GM23248 (cell line): ENCODE data around the gene ANKRD27.

Experiments
- EZH2 ChIP-seq: fragments of 200-600 bp; sonication (generic); IDR thresholded peaks from 2 replicates; pipeline ENCODE4 v1.6.1; 2018; ENCODE audit warnings: antibody characterized with exemption, mild to moderate bottlenecking; ENCODE audit not compliant: insufficient read depth, poor library complexity, severe bottlenecking
- EZH2phosphoT487 ChIP-seq: fragments of 200-600 bp; sonication (generic); IDR thresholded peaks from 2 replicates; pipeline ENCODE4 v1.6.1; 2018; ENCODE audit warnings: antibody characterized with exemption, moderate library complexity, mild to moderate bottlenecking, low read depth; ENCODE audit not compliant: insufficient read depth

DNA sequence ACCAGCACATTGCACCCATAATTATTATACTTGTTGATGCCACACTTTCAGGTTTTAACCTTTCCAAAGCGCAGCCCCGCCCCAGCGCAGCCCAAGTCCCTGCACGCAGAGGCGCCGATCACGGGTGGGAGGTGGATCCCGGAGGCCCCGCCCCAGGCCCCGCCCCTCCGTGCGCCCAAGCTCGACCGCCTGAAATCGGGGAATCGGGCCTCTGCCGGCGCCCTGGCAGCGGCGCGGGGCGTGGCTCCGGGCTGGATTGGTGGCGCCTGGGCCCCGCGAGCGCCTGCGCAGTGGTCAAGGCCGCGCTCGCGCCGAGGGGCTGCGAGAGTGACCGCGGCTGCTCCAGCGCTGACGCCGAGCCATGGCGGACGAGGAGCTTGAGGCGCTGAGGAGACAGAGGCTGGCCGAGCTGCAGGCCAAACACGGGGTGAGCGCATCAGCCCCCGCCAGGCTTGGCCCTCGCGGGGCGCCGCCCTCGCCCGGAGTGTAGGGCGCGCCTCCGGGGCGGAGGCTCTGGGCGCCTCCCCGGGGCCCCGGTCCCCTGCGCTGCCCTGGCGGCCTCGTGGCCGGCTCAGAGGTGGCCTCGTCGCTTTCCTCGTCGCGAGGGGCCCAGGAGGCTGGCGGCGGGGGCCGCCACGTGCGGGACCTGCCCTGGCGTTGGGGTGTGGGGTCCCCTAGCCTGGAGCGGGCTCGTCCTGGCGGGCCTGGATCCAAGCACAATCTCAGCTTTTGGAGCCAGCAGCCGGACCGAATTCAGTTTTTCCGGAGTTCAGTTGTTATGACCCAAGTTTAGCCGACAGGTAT, 93.9 kb downstream of the ANKRD27 start, which contains the start of gene PDCD5:
- no peak for TF ChIP-seq EZH2phosphoT487
- TF ChIP-seq EZH2 = no peak
